ENCODE results near the gene MYH11. TPM values are rescaled to one million over a fixed set of nuclear protein-coding genes. Genes with fewer than 3 reads are reported as not detected.
A peak's percentile ranks its signal among the peaks of the same experiment; 100 is the strongest.

Gene MYH11
- total and polyA plus RNA-seq, 2 of the 13 experiments (the other 11 are each of a cell fraction or from before 2014, with no cell fraction given): not detected

GRCh38 chr16:15778204-15778743 is 78.6 kb downstream of the MYH11 start:
- no peak overlapping the region for H2AFZ ChIP-seq (ENCODE audit: low read length)
- POLR2A ChIA-PET: no interaction called here
- FAIRE-seq: peak; percentile 39
- TF ChIP-seq SRY (CRISPR knock-in tag; IDR thresholded peaks at IDR 0.05): peak; percentile 13; the same call in 1 of the 2 replicates
- peak; percentile 1; the same call in 1 of the 2 replicates for TF ChIP-seq BORCS8-MEF2B (CRISPR knock-in tag; IDR thresholded peaks at IDR 0.05)
- 0 out of 2 replicates have a peak, but pooled peaks have one; percentile 5 for TF ChIP-seq MXD4 (CRISPR knock-in tag; IDR thresholded peaks at IDR 0.05)
- TF ChIP-seq MAFF (IDR thresholded peaks at IDR 0.05; ENCODE audit: low read depth, low read length): 0 out of 2 replicates have a peak, but pooled peaks have one; percentile 8
- 0 out of 2 replicates have a peak, but pooled peaks have one; percentile 4 for TF ChIP-seq ZFP91 (CRISPR knock-in tag; IDR thresholded peaks at IDR 0.05; ENCODE audit: borderline replicate concordance)
- TF ChIP-seq NR2C2 (CRISPR knock-in tag; IDR thresholded peaks at IDR 0.05; ENCODE audit: borderline replicate concordance): no peak
- TF ChIP-seq MAFK (conservative IDR thresholded peaks at IDR 0.05 in 1 of 2, IDR thresholded peaks at IDR 0.05 in 1 of 2; ENCODE audit: low read length in 2 of 2): peak; percentile 12 to 47; a peak in 2 of 4 replicates
- no peak for TF ChIP-seq BCLAF1 (IDR thresholded peaks at IDR 0.05)
- 0 out of 4 replicates have a peak, but pooled peaks of 1 of the 2 experiments have one; percentile 4 for TF ChIP-seq HMGXB4 (CRISPR knock-in tag; IDR thresholded peaks at IDR 0.05; ENCODE audit: borderline replicate concordance in 1 of 2, low read depth in 1 of 2)
- TF ChIP-seq CREM (IDR thresholded peaks at IDR 0.05): no peak
- TF ChIP-seq CREM (CRISPR knock-in tag; IDR thresholded peaks at IDR 0.05): 0 out of 2 replicates have a peak, but pooled peaks have one; percentile 9
- TF ChIP-seq RFX3 (CRISPR knock-in tag; IDR thresholded peaks at IDR 0.05): no peak
- 0 out of 2 replicates have a peak, but pooled peaks have one; percentile 15 for TF ChIP-seq ATF5 (CRISPR knock-in tag; IDR thresholded peaks at IDR 0.05; ENCODE audit: low read depth)
- 0 out of 2 replicates have a peak, but pooled peaks have one; percentile 27 for TF ChIP-seq HBP1 (CRISPR knock-in tag; IDR thresholded peaks at IDR 0.05; ENCODE audit: low read depth)

More at GRCh38 chr16:15778204-15778743, 78.6 kb downstream of the MYH11 start:
- DNase-seq (ENCODE audit: low spot score) (no peak), ATAC-seq (no peak)
- Histone ChIP-seq H3K4me2 (ENCODE audit: low read depth, low read length) (no peak overlapping the region), H3K4me3 (replicated peaks in 1 of 3; ENCODE audit: insufficient read depth in 1 of 3, low read depth in 2 of 3, low read length in 3 of 3) (no peak overlapping the region), H3K27ac (ENCODE audit: extremely low read length, insufficient read depth, low read length) (no peak overlapping the region), H3K27me3 (ENCODE audit: control insufficient read depth in 1 of 2, insufficient read depth in 2 of 2, low read length in 2 of 2) (peaks cover 0 to 24% of the 10 kb centered on the region in 2 experiments; a peak in 3 of 5 replicates), H3K79me2 (ENCODE audit: insufficient read depth, low read length) (no peaks in the 10 kb centered on the region), H3K4me1 (ENCODE audit: insufficient read depth, low read length) (peaks cover 11% of the 10 kb centered on the region; the same call in 1 of the 2 replicates), H4K20me1 (ENCODE audit: insufficient read depth, low read length) (no peaks in the 10 kb centered on the region), H3K9ac (ENCODE audit: insufficient read depth, low read depth, low read length) (no peak overlapping the region), H3K36me3 (replicated peaks in 1 of 2; ENCODE audit: control insufficient read depth in 1 of 2, insufficient read depth in 2 of 2, low read length in 2 of 2) (no peaks in the 10 kb centered on the region), H3K9me3 (ENCODE audit: low read length) (no peaks in the 10 kb centered on the region)
- BruUV-seq (replicated peaks): no TSS peak
- 75% methylated on average over 8 of the region's 8 CpGs for WGBS (ENCODE audit: low lambda C conversion rate)
- in situ Hi-C loops (cut with HindIII; ENCODE audit: extremely low pct_ligation_motif_present, low pct_unique_long_range_greater_than_20kb) (loop anchor here (5.0 kb wide), 2 partner anchors 44 to 349 kb away; no protein-coding TSS in a partner anchor), intact Hi-C loops (cut with micrococcal nuclease; ENCODE audit: unreplicated experiment) (loop anchor here (1.0 kb wide), 1 partner anchor 44 kb away; no protein-coding TSS in a partner anchor)
- CTCF ChIA-PET (ENCODE audit: low intra/inter-chr PET ratio, low total read pairs): interaction anchor here (1.0 to 1.8 kb wide), 3 partner anchors 44 to 365 kb away, joined by 3 to 21 read pairs (median 5); no protein-coding TSS in a partner anchor

Data from HepG2 (cell line).